SIG-M5 (cell line): ENCODE measurements around the gene PELI2.

ENCODE experiments used
- DNase-seq: peaks from one replicate; lab custom pipeline; 2025; lab: John Stamatoyannopoulos, UW

PELI2 gene, protein sequence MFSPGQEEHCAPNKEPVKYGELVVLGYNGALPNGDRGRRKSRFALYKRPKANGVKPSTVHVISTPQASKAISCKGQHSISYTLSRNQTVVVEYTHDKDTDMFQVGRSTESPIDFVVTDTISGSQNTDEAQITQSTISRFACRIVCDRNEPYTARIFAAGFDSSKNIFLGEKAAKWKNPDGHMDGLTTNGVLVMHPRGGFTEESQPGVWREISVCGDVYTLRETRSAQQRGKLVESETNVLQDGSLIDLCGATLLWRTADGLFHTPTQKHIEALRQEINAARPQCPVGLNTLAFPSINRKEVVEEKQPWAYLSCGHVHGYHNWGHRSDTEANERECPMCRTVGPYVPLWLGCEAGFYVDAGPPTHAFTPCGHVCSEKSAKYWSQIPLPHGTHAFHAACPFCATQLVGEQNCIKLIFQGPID

DNA sequence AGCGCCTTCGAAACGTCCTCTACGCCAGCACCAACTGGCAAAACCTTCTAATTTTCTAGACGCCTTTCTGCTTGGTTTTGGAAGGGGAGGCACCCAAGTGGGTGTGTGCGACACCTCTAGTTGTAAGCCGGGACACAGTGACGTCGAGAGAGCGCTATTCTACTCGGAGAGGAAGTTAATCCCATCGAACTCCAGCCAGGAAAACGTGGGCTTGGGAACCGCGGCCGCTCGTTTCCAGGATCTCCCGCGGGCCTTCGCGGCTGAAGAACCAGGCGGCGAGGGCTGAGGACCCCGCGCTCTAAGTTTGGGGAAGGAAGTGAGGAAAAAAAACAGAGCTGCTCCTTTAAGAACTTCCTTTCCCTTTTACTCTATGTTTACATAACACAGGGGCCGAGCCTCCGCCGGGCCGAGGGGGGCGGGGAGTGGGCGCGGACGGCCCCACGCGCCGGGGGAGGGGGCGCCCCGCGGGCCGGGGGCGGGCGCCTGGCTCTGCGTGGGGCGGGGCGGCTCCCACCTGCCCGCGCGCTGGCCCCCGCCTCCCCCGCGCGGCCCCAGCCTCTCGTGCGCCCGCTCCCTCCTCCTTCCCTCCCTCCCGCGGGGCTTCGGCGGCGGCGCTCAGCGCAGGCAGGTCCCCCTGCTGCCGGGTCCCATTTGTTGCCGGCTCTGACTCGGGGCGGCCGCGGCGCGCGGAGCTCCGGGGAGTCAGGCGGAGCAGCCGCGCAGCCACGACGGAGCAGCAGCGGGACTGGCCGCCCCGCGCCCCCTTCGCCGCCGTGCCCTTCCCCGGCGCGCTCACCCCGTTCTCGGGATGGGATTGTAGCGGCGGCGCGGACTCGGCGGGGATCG, at the start of gene PELI2:
Gene PELI2, plus strand, starts transcription at position 647 of the 846 bp plus-strand sequence. CDS start 250 bp downstream, outside the sequence.
- peak; percentile 47 for DNase-seq

DNA sequence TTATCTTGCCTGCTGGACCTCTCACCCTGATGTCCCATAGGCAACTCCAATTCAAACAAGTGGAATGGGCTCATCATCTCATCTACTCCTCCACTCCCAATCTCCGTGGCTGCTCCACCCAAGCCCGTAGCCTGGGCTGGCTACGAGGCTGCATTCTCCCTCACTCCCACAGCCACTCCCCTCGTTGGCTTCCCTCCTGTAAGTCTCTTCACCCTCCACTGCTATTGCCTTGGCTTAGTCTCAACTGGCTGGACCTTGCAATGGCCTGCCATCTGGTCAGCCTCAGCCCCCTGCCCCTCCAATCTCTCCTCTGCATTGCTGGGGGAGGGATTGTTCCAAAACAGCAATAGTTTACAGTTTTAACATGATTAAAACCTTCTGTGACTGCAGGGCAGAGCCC, 44.4 kb upstream of the PELI2 start:
- no peak for DNase-seq

DNA sequence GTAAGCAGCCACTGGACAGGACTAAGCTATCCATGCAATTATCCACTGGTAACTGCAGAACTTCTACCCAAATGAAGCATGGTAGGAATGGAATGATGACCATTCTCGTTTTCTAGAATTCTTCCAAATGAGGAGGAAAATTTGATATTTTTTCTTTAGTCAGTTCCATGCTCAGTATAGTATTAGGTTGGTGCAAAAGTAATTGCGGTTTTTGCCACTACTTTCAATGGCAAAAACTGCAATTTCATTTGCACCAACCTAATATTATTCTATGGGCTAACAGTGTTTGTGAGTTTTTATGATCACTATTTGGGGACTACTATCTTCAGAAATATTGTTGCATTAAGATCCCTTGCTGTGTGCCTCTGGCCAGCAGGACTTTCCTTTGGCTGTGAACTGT, 42.9 kb upstream of the PELI2 start:
- DNase-seq: no peak

DNA sequence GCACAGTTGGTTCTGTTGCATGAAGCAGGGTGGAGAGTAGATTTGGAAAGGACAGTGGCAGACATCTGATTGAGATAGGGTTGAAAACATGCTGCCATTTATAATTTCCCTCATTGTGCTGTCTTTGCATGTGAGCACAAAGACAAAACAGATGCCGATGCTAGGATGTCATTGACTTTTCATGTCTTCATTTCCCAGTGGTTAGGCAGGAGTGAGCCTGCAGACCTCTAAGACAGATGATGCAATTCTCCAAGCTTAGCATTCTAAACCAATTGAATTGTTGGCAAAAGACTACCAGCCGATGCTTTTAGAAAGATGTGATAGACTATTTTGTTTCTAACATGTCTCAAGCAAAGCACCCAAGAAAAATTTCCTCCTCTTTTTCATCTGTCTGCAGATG, 37.1 kb upstream of the PELI2 start:
- no peak for DNase-seq

DNA sequence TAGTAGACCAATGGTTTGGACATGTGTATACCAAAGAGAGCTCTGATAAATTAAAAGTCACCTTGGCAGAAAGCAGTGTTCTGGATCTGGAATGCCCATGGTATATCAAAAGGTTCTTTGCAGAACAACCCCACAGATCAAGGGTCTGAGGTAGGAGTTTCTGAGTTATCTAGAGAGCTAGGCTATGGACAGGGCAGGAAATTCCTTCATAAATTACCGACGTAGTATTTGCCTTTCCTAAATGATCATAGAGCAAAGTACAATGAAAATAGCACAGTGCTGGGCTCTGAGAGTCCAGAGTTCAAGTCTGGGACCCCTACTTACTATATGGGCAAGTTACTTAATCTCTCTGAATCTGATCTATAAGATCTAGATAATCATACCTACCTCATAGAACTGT, 35.3 kb upstream of the PELI2 start:
- DNase-seq: no peak

DNA sequence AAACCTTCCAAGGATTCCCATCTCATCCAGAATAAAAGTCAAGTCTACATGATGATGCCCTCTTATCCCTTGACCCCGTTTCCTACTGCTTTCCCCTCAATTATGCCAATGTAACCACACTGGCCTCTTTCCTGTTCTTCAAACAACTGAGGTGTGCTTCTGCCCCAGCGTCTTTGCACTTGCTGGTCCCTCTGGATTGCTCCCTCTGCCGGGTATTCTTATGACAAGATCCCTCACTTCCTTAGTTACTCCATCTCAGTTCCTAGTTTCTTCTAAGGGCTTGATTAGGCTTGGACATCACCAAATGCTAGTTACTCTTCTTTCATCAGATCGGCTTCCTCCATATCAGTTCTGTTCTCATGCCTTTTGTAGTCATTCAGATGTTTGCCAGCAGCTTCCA, 32.7 kb upstream of the PELI2 start:
- no peak for DNase-seq

DNA sequence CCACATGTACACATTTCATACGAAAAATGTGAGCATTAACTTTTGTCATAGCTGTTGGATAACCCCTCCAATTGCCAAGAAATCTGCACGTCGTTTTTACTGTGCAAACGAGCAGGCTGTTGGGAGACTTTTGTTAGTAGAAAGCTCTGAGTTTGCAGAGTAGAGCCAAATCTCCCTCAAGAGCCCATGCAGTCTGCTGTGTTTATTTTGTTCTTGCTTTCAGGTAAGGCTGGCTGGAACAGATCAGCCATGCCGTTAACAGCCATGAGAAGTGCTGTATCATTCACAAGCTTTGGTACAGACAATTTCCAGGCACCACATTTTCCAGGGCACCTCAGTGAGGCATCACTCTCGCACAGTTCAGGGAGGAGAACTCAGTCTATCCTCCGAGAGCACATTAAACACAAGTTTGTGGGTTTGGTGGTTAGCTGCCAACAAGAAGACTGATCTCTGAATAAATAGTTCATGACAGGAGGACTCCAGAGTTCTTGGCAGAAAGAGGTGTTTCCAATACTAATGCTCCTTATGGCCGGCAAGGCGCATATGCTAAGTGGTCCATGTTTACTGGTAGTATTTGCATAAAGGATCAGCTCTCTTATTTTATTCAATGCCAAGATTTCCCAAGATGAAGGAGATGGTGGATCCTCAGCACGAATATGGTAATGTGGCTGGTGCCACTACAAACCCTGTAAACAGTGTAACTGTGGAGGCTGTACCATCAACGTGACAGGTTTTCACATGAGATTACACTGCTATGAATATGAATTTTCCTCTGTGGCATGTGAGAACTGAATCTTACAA, 30.3 kb upstream of the PELI2 start:
- no peak for DNase-seq

DNA sequence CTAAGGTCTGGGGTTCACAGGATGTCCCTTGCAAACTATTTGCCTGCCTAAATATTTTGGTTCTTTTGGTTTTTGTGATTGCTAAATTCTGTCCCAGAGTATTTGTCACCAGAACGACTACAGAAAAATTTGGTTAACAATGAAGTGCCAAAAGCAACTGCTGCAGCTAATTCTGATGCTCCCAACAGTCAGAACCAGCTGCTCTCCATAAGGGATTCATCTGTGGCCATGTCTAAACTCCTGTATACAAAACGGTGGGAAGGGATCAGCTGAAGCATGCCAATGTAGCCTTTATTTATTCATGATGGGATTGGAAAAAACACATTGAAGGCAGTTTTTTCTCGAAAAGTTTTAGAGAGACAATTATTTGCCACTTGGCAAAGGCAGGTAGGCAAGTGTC, 29.3 kb upstream of the PELI2 start:
- DNase-seq: no peak

DNA sequence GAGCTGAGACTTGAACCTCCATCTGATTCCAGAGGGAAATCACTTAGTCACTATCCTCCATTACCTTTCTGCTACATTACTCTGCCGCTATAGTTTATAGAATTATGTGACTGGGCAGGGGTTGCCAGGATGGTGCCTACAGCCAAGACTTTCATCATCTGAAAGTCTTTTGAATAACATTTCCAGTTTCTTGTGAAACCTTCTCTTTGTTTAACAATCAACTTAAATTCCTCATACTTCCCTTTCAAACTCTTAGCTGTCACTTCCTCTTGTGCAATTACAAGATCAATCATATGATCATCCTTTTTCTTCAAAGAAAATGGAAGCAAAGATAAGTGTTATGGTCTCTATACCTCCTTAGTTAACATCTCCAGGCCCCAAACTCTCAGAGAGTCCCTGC, 25.4 kb upstream of the PELI2 start:
- peak; percentile 75 for DNase-seq

DNA sequence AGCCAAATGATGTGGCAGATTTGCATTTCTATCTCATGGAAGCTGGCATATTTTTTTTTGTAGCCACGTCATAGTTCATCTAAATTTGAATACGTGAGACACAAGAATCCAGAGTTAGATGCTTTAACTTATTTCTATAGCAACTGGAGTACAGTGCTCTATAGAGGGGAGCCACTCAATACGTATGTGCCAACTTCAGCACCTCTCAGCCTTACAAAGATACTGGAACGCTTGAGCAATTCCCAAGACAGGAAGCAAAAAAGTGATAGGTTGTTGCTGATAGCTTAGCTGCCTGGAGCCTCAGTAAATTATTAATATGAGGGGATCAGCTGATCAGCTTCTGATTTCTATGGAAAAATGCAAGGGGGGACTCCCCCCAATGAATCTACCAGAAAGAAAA, 24.1 kb upstream of the PELI2 start:
- DNase-seq: no peak

DNA sequence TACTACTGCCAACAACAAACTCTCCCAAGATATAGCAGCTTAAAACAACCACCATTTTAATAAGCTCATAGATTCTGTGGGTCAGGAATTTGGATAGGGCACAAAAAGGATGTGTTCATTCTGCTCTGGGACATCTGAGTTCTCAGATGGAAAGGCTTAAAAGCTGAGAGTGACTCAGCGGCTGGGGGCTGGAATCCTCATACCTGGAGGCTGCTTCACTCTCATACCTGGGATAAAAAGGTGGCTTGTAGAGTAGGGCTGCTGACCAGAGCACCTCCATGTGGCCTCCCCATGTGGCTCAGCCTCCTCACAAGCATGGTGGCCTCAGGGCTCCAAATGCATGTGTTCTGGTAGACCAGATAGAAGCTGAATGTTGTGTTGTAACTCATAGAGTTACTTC, 20.2 kb upstream of the PELI2 start:
- no peak for DNase-seq

DNA sequence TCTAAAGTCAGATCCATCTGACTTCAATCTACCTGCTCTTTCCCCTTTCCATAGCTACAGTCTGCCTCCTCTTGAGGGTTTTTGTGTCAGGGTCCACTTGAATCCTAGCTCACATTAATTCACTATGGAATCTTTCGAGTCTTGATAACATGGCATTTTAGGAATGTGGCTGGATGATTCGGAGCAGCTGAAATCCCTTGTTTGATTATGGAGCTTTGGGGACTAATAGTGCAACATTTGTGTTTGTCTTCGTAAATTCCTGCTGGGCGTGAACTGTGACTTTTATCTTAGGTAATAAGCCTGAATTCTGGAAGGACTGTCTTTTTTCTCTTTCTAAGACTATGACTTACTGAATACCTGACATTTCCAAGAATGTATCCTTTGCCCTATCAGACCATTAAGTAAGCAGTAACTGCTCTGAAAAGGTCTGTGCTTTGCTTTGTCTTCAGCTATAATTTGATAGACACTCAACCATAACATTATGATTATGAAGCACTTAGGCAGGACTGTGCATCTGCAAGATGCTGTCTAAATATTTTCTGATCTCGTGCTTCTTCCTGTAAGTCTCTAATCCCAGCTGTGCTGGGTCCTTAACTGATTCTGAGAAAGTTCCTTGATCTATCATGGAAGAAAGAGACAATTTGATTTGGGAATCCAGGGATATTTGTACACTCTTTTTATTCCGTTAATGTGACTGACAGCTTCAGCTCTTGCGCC, 19.0 kb upstream of the PELI2 start:
- DNase-seq: no peak

DNA sequence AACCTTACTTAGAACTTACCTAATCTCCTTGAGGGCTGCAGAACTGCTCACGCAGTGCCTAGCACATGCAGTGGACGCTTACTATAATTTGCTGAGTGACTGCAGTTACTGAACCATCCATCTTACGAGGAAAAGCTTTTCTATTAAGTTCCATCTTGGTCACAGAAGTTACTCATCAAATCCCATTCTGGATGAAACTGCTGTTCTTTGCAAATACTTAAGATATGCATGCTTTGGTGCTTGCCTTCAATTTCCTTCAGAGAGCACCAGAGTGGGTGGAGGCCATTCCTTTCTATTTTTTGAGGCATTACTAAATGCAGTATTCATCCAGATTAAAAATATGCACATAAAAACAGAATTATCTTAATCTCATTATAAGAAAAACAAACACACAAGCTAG, 17.7 kb upstream of the PELI2 start:
- DNase-seq: no peak

DNA sequence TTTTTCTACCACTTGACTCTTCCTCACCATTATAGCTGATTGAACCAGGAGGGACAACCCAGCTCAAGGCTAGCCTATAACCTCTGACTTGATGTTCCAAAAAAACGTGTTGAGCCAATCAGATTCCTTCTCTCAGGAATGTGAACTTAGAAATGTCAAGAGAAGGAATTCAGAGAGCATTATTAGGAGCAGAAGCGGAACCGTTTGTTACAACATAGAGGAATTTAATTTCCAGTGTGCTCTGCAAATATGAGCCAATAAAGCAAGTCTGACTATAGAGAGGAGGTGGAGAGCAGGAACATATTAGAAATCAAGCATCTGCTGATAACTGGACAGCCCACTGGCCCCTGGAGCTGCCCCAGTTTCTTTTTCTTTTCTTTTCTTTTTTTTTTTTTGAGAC, 15.3 kb upstream of the PELI2 start:
- no peak for DNase-seq

DNA sequence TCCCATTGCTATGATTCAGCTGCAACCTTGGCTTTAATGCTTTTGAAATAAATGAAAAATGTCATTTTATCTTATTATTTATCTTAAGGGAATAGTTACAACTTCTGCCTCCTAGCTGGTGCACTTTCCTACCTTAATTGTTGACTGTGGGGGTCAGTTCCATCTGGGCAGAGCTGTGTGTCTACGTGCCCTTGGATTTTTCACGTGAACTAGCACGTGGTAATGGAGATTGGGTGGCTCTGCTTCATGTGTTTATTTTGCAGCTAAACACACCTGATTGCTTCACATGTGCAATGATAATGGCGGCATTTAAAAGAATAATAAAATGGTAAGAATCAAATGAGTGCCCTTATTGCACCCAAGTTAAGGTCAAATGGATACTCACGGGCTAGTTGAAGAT, 10.6 kb upstream of the PELI2 start:
- DNase-seq: no peak

DNA sequence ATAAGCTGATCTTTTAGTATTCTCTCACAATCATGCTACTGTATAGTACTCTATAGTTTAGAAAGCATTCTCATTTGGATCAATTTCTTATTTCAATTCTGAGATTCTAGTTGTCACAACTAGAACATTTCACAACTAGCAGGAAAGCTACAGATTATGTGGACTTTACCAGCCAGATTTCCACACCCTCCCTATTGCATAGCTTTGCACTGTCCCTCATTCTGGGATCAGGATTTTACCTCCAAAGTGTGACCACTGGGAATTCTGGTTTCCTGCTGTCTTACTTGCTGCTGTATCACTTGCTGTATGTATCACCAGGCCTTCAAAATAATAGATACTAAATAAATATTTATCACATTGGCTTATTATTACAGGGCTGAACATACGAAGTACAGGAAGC, 10.2 kb upstream of the PELI2 start:
- no peak for DNase-seq

DNA sequence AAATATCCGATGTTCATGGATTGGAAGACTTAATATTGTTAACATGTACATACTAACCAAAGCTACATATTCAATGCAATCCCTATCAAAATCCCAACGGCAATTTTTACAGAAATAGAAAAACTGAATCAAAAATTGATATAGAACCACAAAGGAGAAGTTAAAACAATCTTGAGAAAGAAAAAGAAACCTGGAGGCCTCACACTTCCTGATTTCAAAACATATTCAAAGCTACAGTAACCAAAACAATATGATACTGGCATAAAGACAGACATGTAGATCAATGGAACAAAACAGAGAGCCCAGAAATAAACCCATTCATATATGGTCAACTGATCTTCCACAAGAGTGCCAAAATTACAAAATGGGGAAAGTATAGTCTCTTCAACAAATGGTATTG, 5.4 kb upstream of the PELI2 start:
- DNase-seq: no peak

DNA sequence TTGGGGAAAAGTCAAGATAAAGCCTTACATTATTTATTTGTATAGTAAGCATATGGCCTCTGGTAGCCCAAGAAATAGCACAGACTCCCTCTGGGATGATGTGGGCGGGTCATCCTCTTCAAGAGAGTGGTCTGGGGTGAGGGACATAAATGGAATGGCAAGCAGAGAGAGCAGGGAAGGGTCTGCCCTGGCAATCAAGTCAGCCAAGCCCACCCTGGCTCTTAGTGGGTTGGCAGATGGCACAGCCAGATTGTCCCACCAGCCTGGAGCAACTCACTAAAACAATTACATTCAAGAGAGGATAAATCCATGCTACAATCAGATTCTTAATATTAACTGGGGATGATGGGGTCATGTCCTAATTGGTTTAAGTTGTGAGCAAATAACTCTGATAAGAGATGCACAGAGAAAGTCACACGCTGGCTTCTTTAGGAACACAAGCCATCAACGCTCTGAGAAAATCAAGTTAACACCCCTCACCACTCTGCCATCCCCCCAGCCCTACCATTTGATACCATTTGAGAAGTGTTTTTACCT, 2.8 kb upstream of the PELI2 start:
- DNase-seq: no peak

DNA sequence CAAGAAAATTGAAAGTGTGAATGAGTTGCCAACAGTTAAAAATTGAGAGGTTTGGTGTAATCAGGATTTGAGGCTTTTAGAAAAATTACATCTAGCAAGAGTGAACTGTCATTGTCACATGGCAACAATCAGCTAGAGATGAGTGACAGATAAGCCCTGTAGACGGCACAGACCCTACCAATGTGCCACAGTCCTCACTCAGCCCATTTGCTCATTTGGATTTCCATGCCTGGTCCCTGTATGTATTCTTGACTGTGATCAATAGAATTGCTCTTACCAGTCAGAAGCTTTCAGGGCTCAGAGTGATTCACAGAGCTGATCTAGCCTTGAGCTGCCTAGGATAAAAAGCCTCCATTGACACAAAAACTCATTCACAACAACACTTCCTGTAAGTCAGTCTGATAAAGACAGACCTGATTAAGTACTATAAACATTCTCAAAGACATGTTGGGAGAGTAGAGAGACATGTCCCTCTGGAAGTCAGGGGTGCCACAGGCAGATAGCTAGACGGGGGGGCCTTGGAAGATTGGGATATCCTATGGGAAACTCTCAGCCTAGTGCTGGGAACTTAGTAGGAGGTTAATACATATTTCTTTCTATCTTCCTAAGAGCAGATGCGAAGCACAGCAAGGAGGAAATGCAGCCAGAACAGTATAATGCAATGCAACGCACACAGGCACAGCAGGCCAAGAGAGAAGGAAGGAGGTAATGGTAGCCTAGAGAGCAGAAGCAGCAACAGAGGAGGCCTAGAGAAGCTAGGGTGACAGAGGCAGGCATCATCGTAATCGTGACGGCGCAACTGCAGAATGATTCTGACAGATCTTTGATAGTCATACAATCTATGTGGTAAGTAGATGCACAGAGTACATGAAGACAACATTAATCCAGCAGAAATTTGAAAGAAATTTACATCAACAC, 2.0 kb upstream of the PELI2 start:
- DNase-seq: no peak

DNA sequence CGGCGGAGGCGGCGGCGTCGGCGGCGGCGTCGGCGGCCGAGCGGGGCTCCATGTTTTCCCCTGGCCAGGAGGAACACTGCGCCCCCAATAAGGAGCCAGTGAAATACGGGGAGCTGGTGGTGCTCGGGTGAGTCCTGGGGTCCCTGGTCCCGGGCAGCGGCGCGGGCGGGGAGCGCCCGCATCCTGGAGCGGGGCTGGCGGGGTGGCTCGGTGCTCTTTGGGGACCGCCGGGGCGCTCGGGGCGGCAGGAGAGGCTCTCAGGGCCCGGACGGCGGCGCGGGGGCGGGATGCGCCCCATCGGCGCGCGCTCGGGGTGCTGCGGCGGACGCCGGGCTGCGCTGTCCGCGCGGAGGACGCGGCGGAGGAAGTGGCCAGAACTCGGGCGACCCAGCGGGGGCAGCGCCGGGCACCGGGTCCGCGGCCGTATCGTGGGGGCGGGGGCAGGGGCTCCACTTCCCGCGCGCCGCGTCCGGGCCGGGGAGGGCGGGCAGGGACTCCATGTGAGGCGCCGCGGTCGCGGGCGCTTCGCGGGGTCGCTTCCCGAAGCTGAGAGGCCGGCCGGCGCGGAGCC, 485 bp downstream of the PELI2 start:
- no peak for DNase-seq
